Liver (tissue), 3 donors: Measurements from ENCODE around the gene KMT5B.

Experiments
- EGR1 ChIP-seq, 2 donors: IDR thresholded peaks; 2 replicates each; pipeline ENCODE4 v1.6.1; 2016 to 2018; ENCODE audit warnings: antibody characterized with exemption in 2 of 2, low read depth in 2 of 2
- FOXA1 ChIP-seq: IDR thresholded peaks from 2 replicates; pipeline ENCODE4 v1.6.1; 2016; ENCODE audit warnings: antibody characterized with exemption
- GABPA ChIP-seq, 2 donors: IDR thresholded peaks in 1 of 2; conservative IDR thresholded peaks in 1 of 2; 2 replicates each; pipeline ENCODE4 v1.6.1; 2016; ENCODE audit warnings: antibody characterized with exemption in 2 of 2, mild to moderate bottlenecking in 1 of 2, moderate library complexity in 1 of 2
- JUND ChIP-seq, 2 donors: IDR thresholded peaks; 2 replicates each; pipeline ENCODE4 v1.6.1; 2016; ENCODE audit warnings: antibody characterized with exemption in 2 of 2
- RAD21 ChIP-seq, 2 donors: IDR thresholded peaks; 2 replicates each; pipeline ENCODE4 v1.6.1; 2016; ENCODE audit warnings: antibody characterized with exemption in 2 of 2, mild to moderate bottlenecking in 2 of 2
- SP1 ChIP-seq: IDR thresholded peaks from 2 replicates; pipeline ENCODE4 v1.6.1; 2018; ENCODE audit warnings: antibody characterized with exemption, mild to moderate bottlenecking
- TAF1 ChIP-seq: conservative IDR thresholded peaks from 2 replicates; pipeline ENCODE4 v1.6.1; 2016; ENCODE audit warnings: antibody characterized with exemption, mild to moderate bottlenecking
- TF ChIP-seq, protein P1 (sequence below): fragments of 150-350 bp; IDR thresholded peaks from 2 replicates; pipeline ENCODE4 v1.5.1; 2017; ENCODE audit warnings: improper control_type of control experiment, low read depth, low read length; ENCODE audit not compliant: missing input control
- TF ChIP-seq, protein P2 (sequence below): IDR thresholded peaks from 2 replicates; pipeline ENCODE4 v1.6.1; 2016; ENCODE audit warnings: antibody characterized with exemption
- TF ChIP-seq, protein P3 (sequence below): IDR thresholded peaks from 2 replicates; pipeline ENCODE4 v1.6.1; 2016; ENCODE audit warnings: antibody characterized with exemption
- TF ChIP-seq, protein P4 (sequence below): IDR thresholded peaks from 2 replicates; pipeline ENCODE4 v1.6.1; 2016; ENCODE audit warnings: antibody characterized with exemption, mild to moderate bottlenecking
- TF ChIP-seq, protein P5 (sequence below): IDR thresholded peaks from 2 replicates; pipeline ENCODE4 v1.6.1; 2016; ENCODE audit warnings: antibody characterized with exemption
- donor health status: healthy.
- donor health status: healthy.

DNA sequence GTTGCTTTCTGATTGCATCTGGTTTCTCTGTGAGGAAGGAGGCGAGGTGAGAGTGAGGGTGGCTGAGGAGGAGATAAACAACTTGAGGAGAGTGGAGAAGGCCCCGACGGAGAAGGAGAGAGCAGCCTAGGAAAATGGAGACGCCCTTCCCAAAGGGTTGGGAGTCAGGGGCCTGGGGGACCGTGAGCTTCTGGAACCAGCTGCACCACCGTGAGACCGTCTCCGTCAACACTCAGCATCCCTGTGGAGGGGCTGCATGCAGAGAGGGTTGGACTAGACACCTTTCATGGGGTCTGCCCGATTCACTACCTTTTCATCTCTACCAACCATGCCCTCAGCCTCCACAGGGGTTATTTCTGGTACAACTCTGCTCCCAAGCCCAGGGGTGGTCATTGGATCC, 13.3 kb upstream of the KMT5B start:
- TF ChIP-seq, protein P1, sequence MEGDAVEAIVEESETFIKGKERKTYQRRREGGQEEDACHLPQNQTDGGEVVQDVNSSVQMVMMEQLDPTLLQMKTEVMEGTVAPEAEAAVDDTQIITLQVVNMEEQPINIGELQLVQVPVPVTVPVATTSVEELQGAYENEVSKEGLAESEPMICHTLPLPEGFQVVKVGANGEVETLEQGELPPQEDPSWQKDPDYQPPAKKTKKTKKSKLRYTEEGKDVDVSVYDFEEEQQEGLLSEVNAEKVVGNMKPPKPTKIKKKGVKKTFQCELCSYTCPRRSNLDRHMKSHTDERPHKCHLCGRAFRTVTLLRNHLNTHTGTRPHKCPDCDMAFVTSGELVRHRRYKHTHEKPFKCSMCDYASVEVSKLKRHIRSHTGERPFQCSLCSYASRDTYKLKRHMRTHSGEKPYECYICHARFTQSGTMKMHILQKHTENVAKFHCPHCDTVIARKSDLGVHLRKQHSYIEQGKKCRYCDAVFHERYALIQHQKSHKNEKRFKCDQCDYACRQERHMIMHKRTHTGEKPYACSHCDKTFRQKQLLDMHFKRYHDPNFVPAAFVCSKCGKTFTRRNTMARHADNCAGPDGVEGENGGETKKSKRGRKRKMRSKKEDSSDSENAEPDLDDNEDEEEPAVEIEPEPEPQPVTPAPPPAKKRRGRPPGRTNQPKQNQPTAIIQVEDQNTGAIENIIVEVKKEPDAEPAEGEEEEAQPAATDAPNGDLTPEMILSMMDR, result no peak
- TF ChIP-seq RAD21 (IDR thresholded peaks at IDR 0.05) (no peak), GABPA (IDR thresholded peaks at IDR 0.05 in 1 of 2, conservative IDR thresholded peaks at IDR 0.05 in 1 of 2) (no peak), EGR1 (IDR thresholded peaks at IDR 0.05; ENCODE audit: low read depth in 2 of 2) (no peak), FOXA1 (no peak), JUND (IDR thresholded peaks at IDR 0.05) (no peak), SP1 (no peak), TAF1 (no peak)
- TF ChIP-seq, protein P2, sequence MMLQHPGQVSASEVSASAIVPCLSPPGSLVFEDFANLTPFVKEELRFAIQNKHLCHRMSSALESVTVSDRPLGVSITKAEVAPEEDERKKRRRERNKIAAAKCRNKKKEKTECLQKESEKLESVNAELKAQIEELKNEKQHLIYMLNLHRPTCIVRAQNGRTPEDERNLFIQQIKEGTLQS, result no peak
- TF ChIP-seq, protein P3, sequence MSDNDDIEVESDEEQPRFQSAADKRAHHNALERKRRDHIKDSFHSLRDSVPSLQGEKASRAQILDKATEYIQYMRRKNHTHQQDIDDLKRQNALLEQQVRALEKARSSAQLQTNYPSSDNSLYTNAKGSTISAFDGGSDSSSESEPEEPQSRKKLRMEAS, result no peak
- TF ChIP-seq, protein P4, sequence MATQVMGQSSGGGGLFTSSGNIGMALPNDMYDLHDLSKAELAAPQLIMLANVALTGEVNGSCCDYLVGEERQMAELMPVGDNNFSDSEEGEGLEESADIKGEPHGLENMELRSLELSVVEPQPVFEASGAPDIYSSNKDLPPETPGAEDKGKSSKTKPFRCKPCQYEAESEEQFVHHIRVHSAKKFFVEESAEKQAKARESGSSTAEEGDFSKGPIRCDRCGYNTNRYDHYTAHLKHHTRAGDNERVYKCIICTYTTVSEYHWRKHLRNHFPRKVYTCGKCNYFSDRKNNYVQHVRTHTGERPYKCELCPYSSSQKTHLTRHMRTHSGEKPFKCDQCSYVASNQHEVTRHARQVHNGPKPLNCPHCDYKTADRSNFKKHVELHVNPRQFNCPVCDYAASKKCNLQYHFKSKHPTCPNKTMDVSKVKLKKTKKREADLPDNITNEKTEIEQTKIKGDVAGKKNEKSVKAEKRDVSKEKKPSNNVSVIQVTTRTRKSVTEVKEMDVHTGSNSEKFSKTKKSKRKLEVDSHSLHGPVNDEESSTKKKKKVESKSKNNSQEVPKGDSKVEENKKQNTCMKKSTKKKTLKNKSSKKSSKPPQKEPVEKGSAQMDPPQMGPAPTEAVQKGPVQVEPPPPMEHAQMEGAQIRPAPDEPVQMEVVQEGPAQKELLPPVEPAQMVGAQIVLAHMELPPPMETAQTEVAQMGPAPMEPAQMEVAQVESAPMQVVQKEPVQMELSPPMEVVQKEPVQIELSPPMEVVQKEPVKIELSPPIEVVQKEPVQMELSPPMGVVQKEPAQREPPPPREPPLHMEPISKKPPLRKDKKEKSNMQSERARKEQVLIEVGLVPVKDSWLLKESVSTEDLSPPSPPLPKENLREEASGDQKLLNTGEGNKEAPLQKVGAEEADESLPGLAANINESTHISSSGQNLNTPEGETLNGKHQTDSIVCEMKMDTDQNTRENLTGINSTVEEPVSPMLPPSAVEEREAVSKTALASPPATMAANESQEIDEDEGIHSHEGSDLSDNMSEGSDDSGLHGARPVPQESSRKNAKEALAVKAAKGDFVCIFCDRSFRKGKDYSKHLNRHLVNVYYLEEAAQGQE, result no peak
- TF ChIP-seq, protein P5, sequence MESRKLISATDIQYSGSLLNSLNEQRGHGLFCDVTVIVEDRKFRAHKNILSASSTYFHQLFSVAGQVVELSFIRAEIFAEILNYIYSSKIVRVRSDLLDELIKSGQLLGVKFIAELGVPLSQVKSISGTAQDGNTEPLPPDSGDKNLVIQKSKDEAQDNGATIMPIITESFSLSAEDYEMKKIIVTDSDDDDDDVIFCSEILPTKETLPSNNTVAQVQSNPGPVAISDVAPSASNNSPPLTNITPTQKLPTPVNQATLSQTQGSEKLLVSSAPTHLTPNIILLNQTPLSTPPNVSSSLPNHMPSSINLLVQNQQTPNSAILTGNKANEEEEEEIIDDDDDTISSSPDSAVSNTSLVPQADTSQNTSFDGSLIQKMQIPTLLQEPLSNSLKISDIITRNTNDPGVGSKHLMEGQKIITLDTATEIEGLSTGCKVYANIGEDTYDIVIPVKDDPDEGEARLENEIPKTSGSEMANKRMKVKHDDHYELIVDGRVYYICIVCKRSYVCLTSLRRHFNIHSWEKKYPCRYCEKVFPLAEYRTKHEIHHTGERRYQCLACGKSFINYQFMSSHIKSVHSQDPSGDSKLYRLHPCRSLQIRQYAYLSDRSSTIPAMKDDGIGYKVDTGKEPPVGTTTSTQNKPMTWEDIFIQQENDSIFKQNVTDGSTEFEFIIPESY, result no peak
